Measurements from ENCODE around the gene FBXO34.

Gene FBXO34

GRCh38 chr14:55240526-55241178, 30.6 kb upstream of the FBXO34 start:
- TF ChIP-seq CTCF (IDR thresholded peaks at IDR 0.05): no peak

DNA sequence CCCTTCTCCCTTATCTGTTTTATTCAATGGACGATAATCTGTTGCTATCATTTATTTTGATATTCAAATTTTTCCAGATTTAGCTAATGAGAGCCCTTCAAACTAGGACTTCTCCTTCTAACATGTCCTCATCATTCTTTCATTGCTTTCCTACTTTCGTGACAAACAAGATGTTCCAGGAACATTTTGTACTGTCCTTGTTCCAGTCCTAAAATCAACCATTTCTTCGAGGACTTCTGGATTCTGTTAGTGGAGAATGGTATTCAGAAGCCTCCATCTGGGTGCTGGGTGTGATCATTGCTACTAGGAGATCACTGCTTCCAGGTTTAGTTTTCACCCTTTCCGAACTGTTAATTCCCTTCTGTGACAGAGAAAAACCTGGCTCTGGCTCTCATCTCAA, 29.5 kb upstream of the FBXO34 start:
- TF ChIP-seq CTCF (IDR thresholded peaks at IDR 0.05): no peak

- no peak for TF ChIP-seq CTCF (IDR thresholded peaks at IDR 0.05)
These were observed 27.8 kb upstream of the FBXO34 start for GRCh38 chr14:55243386-55243785.

DNA sequence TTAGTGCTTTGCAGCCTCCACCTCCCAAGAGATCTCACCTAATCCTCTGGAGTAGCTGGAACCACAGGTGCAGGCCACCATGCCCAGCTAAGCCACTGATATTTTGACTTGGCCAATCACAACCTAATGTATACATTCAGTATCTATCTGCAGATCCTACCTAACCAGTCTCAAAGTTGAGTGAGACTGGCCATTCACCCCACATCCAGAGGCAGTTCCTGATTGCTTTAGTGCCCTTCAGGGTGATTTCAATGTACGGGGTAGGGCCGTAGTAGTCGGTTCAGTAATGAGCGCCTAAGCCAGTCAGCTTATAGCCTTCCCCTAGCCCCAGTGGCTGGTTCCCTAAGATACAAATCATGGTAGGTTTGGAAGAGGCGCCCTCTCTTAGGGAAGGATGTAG, 27.4 kb upstream of the FBXO34 start:
- no peak for TF ChIP-seq CTCF (IDR thresholded peaks at IDR 0.05)

DNA sequence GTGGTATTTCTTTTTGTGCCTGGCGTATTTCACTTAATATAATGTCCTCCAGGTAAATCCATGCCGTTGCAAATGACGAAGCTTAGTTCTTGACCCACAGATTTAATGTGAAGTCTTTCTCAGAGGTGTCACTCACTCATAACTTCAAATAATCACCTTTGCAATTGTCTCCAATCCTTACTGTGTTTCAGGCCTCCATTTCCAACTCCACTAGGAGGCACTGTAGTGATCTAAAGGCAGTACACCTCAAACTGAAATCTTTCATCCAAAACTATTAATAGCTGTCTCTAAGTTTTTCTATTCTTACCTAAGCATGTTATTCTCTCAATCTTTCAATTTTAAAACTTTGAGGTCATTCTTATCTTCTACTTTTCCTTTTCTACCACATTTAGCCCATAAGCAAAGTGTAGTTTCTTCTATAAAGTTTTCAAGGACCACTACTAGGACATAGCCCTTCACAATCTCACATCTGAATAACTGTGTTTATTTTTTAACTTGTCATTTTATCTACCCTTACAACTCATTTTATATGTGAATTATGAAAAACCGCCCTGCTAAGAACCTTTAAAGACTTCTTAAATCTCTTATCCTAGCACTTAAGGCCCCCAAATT, 25.5 kb upstream of the FBXO34 start:
- TF ChIP-seq CTCF (IDR thresholded peaks at IDR 0.05): peak; percentile 75

- TF ChIP-seq CTCF (IDR thresholded peaks at IDR 0.05): no peak
These were observed 22.8 kb upstream of the FBXO34 start for GRCh38 chr14:55248411-55248810.

GRCh38 chr14:55249423-55249822, 21.8 kb upstream of the FBXO34 start:
- no peak for TF ChIP-seq CTCF (IDR thresholded peaks at IDR 0.05)

Data from LNCAP (cell line).